ENCODE data around the gene KIF3B.
"Not testable (repeated sequence)": the region's sequence is repeated elsewhere in the genome, so short reads cannot be mapped to it uniquely, and the experiment has no call there.

Gene KIF3B

GRCh38 chr20:32330555-32330897 is 53.1 kb downstream of the KIF3B start:
- DNase-seq (ENCODE audit: low read depth in 3 of 3), result no peak

GRCh38 chr20:32332614-32333013 is 55.2 kb downstream of the KIF3B start:
- DNase-seq (ENCODE audit: low read depth in 3 of 3), result no peak

GRCh38 chr20:32333181-32333987 is 55.9 kb downstream of the KIF3B start:
- DNase-seq (ENCODE audit: low read depth in 3 of 3), result peak in 1 of 3 donors; percentile 42

GRCh38 chr20:32333988-32334885 is 56.8 kb downstream of the KIF3B start:
- DNase-seq (ENCODE audit: low read depth in 3 of 3), result peak in 1 of 3 donors; percentile 34

- no peak for DNase-seq (ENCODE audit: low read depth in 3 of 3)
These were observed 59.5 kb downstream of the KIF3B start for GRCh38 chr20:32336918-32337347.

GRCh38 chr20:32337937-32338661 is 60.6 kb downstream of the KIF3B start:
- no peak for DNase-seq (ENCODE audit: low read depth in 3 of 3)

GRCh38 chr20:32338665-32339064 is 61.2 kb downstream of the KIF3B start:
- DNase-seq (ENCODE audit: low read depth in 3 of 3), result no peak

- no peak for DNase-seq (ENCODE audit: low read depth in 3 of 3)
These were observed 61.7 kb downstream of the KIF3B start for GRCh38 chr20:32339116-32339515.

- DNase-seq (ENCODE audit: low read depth in 3 of 3), result not testable (repeated sequence)
These were observed 63.6 kb downstream of the KIF3B start for GRCh38 chr20:32341053-32341452.

GRCh38 chr20:32343439-32343838 is 66.0 kb downstream of the KIF3B start:
- no peak for DNase-seq (ENCODE audit: low read depth in 3 of 3)

- DNase-seq (ENCODE audit: low read depth in 3 of 3), result no peak
These were observed 67.5 kb downstream of the KIF3B start for GRCh38 chr20:32344835-32345506.

GRCh38 chr20:32348207-32348606 is 70.8 kb downstream of the KIF3B start:
- no peak for DNase-seq (ENCODE audit: low read depth in 3 of 3)

- no peak for DNase-seq (ENCODE audit: low read depth in 3 of 3)
These were observed 73.0 kb downstream of the KIF3B start for GRCh38 chr20:32350421-32350820.

- no peak for DNase-seq (ENCODE audit: low read depth in 3 of 3)
These were observed 74.8 kb downstream of the KIF3B start for GRCh38 chr20:32352121-32352720.

- no peak for DNase-seq (ENCODE audit: low read depth in 3 of 3)
These were observed 76.5 kb downstream of the KIF3B start for GRCh38 chr20:32353848-32354496.

GRCh38 chr20:32354592-32355416 is 77.4 kb downstream of the KIF3B start:
- no peak for DNase-seq (ENCODE audit: low read depth in 3 of 3)

GRCh38 chr20:32355417-32355841 is 78.0 kb downstream of the KIF3B start:
- DNase-seq (ENCODE audit: low read depth in 3 of 3), result no peak

- not testable (repeated sequence) for DNase-seq (ENCODE audit: low read depth in 3 of 3)
These were observed 78.6 kb downstream of the KIF3B start for GRCh38 chr20:32355907-32356621.
